Astrocyte (in vitro differentiated cells and primary cell): Measurements from ENCODE around the gene RETREG1. TPM values are rescaled to one million over a fixed set of nuclear protein-coding genes. Genes with fewer than 3 reads are reported as not detected.

Experiments
- DNase-seq: peaks from one replicate; pipeline ENCODE4 v3.0.0-alpha.2; 2010; ENCODE audit warnings: low read depth
- FAIRE-seq: peaks from 2 replicates; lab custom pipeline; 2011; peaks lifted over from hg19 to GRCh38; lab: Jason Lieb, UNC
- H2AFZ ChIP-seq: 2 replicates; pipeline ENCODE4 v1.6.0; 2012; ENCODE audit warnings: low read depth, low read length, inconsistent platforms
- H3K27ac ChIP-seq: 2 replicates; pipeline ENCODE4 v1.5.1; 2011; ENCODE audit warnings: low read depth, low read length, inconsistent platforms
- H3K27me3 ChIP-seq: 2 replicates; pipeline ENCODE4 v1.6.0; 2011; ENCODE audit warnings: low read length, inconsistent platforms; ENCODE audit not compliant: insufficient read depth
- H3K36me3 ChIP-seq: 2 replicates; pipeline ENCODE4 v1.5.1; 2011; ENCODE audit warnings: low read length, inconsistent platforms; ENCODE audit not compliant: insufficient read depth
- H3K4me1 ChIP-seq: 2 replicates; pipeline ENCODE4 v1.5.1; 2011; ENCODE audit warnings: low read length, inconsistent platforms; ENCODE audit not compliant: insufficient read depth
- H3K4me2 ChIP-seq: 2 replicates; pipeline ENCODE4 v1.6.0; 2012; ENCODE audit warnings: low read length, inconsistent platforms
- H3K4me3 ChIP-seq: 2 replicates; pipeline ENCODE4 v1.5.1; 2011; ENCODE audit warnings: low read depth, mild to moderate bottlenecking, low read length, inconsistent platforms; ENCODE audit not compliant: insufficient read depth
- H3K79me2 ChIP-seq: 2 replicates; pipeline ENCODE4 v1.6.0; 2012; ENCODE audit warnings: mild to moderate bottlenecking, low read length, inconsistent platforms; ENCODE audit not compliant: insufficient read depth
- H3K9ac ChIP-seq: 2 replicates; pipeline ENCODE4 v1.6.0; 2012; ENCODE audit warnings: mild to moderate bottlenecking, low read length, inconsistent platforms
- H3K9me3 ChIP-seq: 2 replicates; pipeline ENCODE4 v1.5.1; 2012; ENCODE audit warnings: low read depth, mild to moderate bottlenecking, low read length, inconsistent platforms; ENCODE audit not compliant: insufficient read depth
- H4K20me1 ChIP-seq: 2 replicates; pipeline ENCODE4 v1.6.0; 2012; ENCODE audit warnings: low read length, inconsistent platforms; ENCODE audit not compliant: insufficient read depth
- H3K27ac Mint-ChIP-seq: one replicate; pipeline ENCODE4 v1.8.0; 2021; ENCODE audit warnings: mild to moderate bottlenecking, mixed read lengths; ENCODE audit not compliant: unreplicated experiment
- H3K27me3 Mint-ChIP-seq: one replicate; pipeline ENCODE4 v1.8.0; 2021; ENCODE audit warnings: low read depth, mixed read lengths; ENCODE audit not compliant: unreplicated experiment
- H3K36me3 Mint-ChIP-seq: one replicate; pipeline ENCODE4 v1.8.0; 2021; ENCODE audit warnings: low read depth, mixed read lengths; ENCODE audit not compliant: unreplicated experiment
- H3K4me1 Mint-ChIP-seq: one replicate; pipeline ENCODE4 v1.8.0; 2021; ENCODE audit warnings: low read depth, mixed read lengths; ENCODE audit not compliant: unreplicated experiment
- H3K4me3 Mint-ChIP-seq: one replicate; pipeline ENCODE4 v1.8.0; 2021; ENCODE audit warnings: mild to moderate bottlenecking, moderate library complexity, mixed read lengths; ENCODE audit not compliant: unreplicated experiment
- H3K9me3 Mint-ChIP-seq: one replicate; pipeline ENCODE4 v1.8.0; 2021; ENCODE audit warnings: mild to moderate bottlenecking, mixed read lengths; ENCODE audit not compliant: unreplicated experiment
- CTCF ChIP-seq: IDR thresholded peaks from 2 replicates; pipeline ENCODE4 v1.5.1; 2011; ENCODE audit warnings: low read depth, mild to moderate bottlenecking, inconsistent platforms, low read length, moderate library complexity; ENCODE audit not compliant: insufficient read depth
- EZH2 ChIP-seq: IDR thresholded peaks from 2 replicates; pipeline ENCODE4 v1.6.1; 2012; ENCODE audit warnings: mild to moderate bottlenecking, low read length, inconsistent platforms; ENCODE audit not compliant: insufficient read depth
- total RNA-seq: library from RNA; stranded (reverse); gene quantifications from 2 replicates; pipeline ENCODE4 v1.2.1, GENCODE V29; 2021

Gene RETREG1
- total RNA-seq, 1 donor from 2014 or later, result 0.98 TPM

DNA sequence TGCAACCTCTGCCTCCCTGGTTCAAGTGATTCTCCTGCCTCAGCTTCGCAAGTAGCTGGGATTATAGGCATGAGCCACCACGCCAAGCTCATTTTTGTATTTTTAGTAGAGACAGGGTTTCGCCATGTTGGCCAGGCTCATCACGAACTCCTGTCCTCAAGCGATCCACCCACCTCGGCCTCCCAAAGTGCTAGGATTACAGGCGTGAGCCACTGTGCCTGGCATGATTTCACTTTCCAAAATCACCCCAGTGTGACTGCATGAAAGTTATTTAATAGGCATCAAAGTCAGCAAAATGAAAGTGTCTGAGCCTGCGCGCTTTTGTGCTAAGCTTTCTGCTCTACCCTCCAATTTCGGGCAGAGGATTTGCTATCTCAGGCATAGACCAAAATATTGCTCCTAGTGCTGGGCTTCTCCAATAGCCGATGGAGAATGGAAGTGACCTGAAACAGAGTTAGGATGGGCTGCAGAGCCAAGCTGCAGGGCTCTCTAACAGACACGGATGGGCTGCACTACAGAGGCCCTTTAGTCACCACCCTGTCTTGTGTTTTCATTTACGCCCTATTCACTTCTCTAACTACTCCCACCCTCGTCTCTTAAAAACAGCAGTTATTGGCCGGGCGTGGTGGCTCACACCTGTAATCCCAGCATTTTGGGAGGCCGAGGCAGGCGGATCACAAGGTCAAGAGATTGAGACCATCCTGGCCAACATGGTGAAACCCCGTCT lies 44.3 kb downstream of the RETREG1 start:
- no peak overlapping the region for H3K4me2 ChIP-seq
- no peaks in the 10 kb centered on the region for H4K20me1 ChIP-seq
- H3K4me3 ChIP-seq, result no peak overlapping the region
- no peak for FAIRE-seq
- no peak overlapping the region for H3K4me3 Mint-ChIP-seq
- H3K9ac ChIP-seq, result no peak overlapping the region
- peaks cover 10% of the 10 kb centered on the region for H3K4me1 Mint-ChIP-seq
- H2AFZ ChIP-seq, result no peak overlapping the region
- H3K9me3 Mint-ChIP-seq, result peaks cover 5% of the 10 kb centered on the region
- H3K27ac Mint-ChIP-seq, result no peak overlapping the region
- DNase-seq, result no peak
- peaks cover 29% of the 10 kb centered on the region for H3K4me1 ChIP-seq
- no peaks in the 10 kb centered on the region for H3K27me3 Mint-ChIP-seq
- TF ChIP-seq CTCF (no peak), EZH2 (no peak)
- H3K36me3 ChIP-seq, result no peaks in the 10 kb centered on the region
- no peaks in the 10 kb centered on the region for H3K9me3 ChIP-seq
- no peaks in the 10 kb centered on the region for H3K27me3 ChIP-seq
- H3K36me3 Mint-ChIP-seq, result no peaks in the 10 kb centered on the region
- no peak overlapping the region for H3K27ac ChIP-seq
- H3K79me2 ChIP-seq, result no peaks in the 10 kb centered on the region

DNA sequence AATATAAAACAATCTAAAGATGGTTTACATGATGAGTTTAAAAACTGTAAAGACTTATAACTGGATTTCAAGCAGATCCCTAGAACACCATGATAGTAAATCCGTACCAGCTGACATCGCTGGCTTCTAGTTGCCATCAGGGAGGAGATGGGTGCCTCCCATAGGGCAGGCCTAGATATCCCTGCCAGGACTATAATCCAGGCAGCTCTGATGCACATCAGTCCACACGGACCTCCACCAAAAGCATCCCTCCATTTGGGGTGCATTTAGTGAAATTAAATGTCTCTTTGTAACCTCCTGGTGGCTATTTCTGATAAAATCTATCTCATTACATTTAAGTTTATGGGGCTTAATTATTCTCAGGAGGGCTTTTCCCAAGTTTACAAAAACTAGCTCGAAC lies 45.8 kb downstream of the RETREG1 start:
- Histone ChIP-seq H3K79me2 (no peaks in the 10 kb centered on the region), H2AFZ (no peak overlapping the region), H3K27me3 (no peaks in the 10 kb centered on the region), H3K36me3 (no peaks in the 10 kb centered on the region), H3K9me3 (no peaks in the 10 kb centered on the region), H4K20me1 (no peaks in the 10 kb centered on the region), H3K27ac (no peak overlapping the region), H3K9ac (no peak overlapping the region), H3K4me1 (peaks cover 29% of the 10 kb centered on the region), H3K4me2 (no peak overlapping the region), H3K4me3 (no peak overlapping the region)
- no peak for DNase-seq
- TF ChIP-seq CTCF (no peak), EZH2 (no peak)
- no peak for FAIRE-seq
- peaks cover 9% of the 10 kb centered on the region for H3K4me1 Mint-ChIP-seq
- H3K4me3 Mint-ChIP-seq, result no peak overlapping the region
- no peak overlapping the region for H3K27ac Mint-ChIP-seq
- H3K9me3 Mint-ChIP-seq, result peaks cover 5% of the 10 kb centered on the region
- no peaks in the 10 kb centered on the region for H3K27me3 Mint-ChIP-seq
- no peaks in the 10 kb centered on the region for H3K36me3 Mint-ChIP-seq

- H3K9ac ChIP-seq, result no peak overlapping the region
- DNase-seq (peak; percentile 54), FAIRE-seq (no peak)
Measured at GRCh38 chr5:16570121-16570815, 46.5 kb downstream of the RETREG1 start.

More at GRCh38 chr5:16570121-16570815, 46.5 kb downstream of the RETREG1 start:
- no peaks in the 10 kb centered on the region for H3K9me3 ChIP-seq
- no peaks in the 10 kb centered on the region for H3K79me2 ChIP-seq
- H3K27ac ChIP-seq, result peak overlapping the region; percentile 41
- no peak overlapping the region for H3K27ac Mint-ChIP-seq
- no peaks in the 10 kb centered on the region for H3K27me3 Mint-ChIP-seq
- no peak for TF ChIP-seq EZH2
- TF ChIP-seq CTCF, result no peak
- H3K27me3 ChIP-seq, result no peaks in the 10 kb centered on the region
- no peak overlapping the region for H3K4me3 ChIP-seq
- no peaks in the 10 kb centered on the region for H3K36me3 ChIP-seq
- H2AFZ ChIP-seq, result no peak overlapping the region
- H3K4me1 Mint-ChIP-seq, result peaks cover 8% of the 10 kb centered on the region
- H3K4me2 ChIP-seq, result peak overlapping the region; percentile 53
- H4K20me1 ChIP-seq, result no peaks in the 10 kb centered on the region
- no peak overlapping the region for H3K4me3 Mint-ChIP-seq
- H3K36me3 Mint-ChIP-seq, result no peaks in the 10 kb centered on the region
- H3K4me1 ChIP-seq, result peaks cover 22% of the 10 kb centered on the region
- H3K9me3 Mint-ChIP-seq, result peaks cover 5% of the 10 kb centered on the region
